Gastrocnemius medialis (tissue), 4 donors: Measurements from ENCODE around the gene PAQR6.
"Not testable (repeated sequence)": the region's sequence is repeated elsewhere in the genome, so short reads cannot be mapped to it uniquely, and the experiment has no call there.

Experiments used
- CTCF ChIP-seq, 5 experiments: fragments of 450-650 bp in 3 of 5; fragments of 200-600 bp in 2 of 5; sonication (generic) in 2 of 5; IDR thresholded peaks in 4 of 5; conservative IDR thresholded peaks in 1 of 5; 1 replicate in 4 of 5; 2 replicates in 1 of 5; pipeline ENCODE4 v1.5.1; 2016 to 2019; ENCODE audit warnings: antibody characterized with exemption in 5 of 5, mild to moderate bottlenecking in 3 of 5, moderate library complexity in 3 of 5
- POLR2A ChIP-seq, 2 donors: fragments of 450-650 bp; IDR thresholded peaks; one replicate each; pipeline ENCODE4 v1.6.1; 2017; ENCODE audit warnings: antibody characterized with exemption in 2 of 2, mild to moderate bottlenecking in 2 of 2, moderate library complexity in 2 of 2

- not testable (repeated sequence) for TF ChIP-seq CTCF (IDR thresholded peaks at IDR 0.05 in 4 of 5, conservative IDR thresholded peaks at IDR 0.05 in 1 of 5); POLR2A (IDR thresholded peaks at IDR 0.05)
Measured at GRCh38 chr1:156216361-156217086, 31.3 kb downstream of the PAQR6 start.
